ENCODE data around the gene RNF150. TPM values are rescaled to one million over a fixed set of nuclear protein-coding genes. Genes with fewer than 3 reads are reported as not detected.
"Not testable (repeated sequence)": the region's sequence is repeated elsewhere in the genome, so short reads cannot be mapped to it uniquely, and the experiment has no call there.

The RNF150 gene
- total RNA-seq, 1 donor from 2014 or later, result under 0.01 TPM

- DNase-seq (ENCODE audit: low read depth in 2 of 2), result no peak
These were observed 303.4 kb downstream of the RNF150 start for GRCh38 chr4:140829825-140830224.

GRCh38 chr4:140826701-140827027, 306.6 kb downstream of the RNF150 start:
- no peak for DNase-seq (ENCODE audit: low read depth in 2 of 2)

GRCh38 chr4:140820520-140820919, 312.7 kb downstream of the RNF150 start:
- not testable (repeated sequence) for DNase-seq (ENCODE audit: low read depth in 2 of 2)

GRCh38 chr4:140819610-140820009, 313.7 kb downstream of the RNF150 start:
- no peak for DNase-seq (ENCODE audit: low read depth in 2 of 2)

GRCh38 chr4:140818433-140818832, 314.8 kb downstream of the RNF150 start:
- no peak for DNase-seq (ENCODE audit: low read depth in 2 of 2)

GRCh38 chr4:140816806-140817510, 316.3 kb downstream of the RNF150 start:
- no peak for DNase-seq (ENCODE audit: low read depth in 2 of 2)

GRCh38 chr4:140813804-140814203, 319.5 kb downstream of the RNF150 start:
- no peak for DNase-seq (ENCODE audit: low read depth in 2 of 2)

- no peak for DNase-seq (ENCODE audit: low read depth in 2 of 2)
These were observed 320.4 kb downstream of the RNF150 start for GRCh38 chr4:140812916-140813315.

GRCh38 chr4:140811429-140811828, 321.8 kb downstream of the RNF150 start:
- no peak for DNase-seq (ENCODE audit: low read depth in 2 of 2)

- DNase-seq (ENCODE audit: low read depth in 2 of 2), result not testable (repeated sequence)
These were observed 322.6 kb downstream of the RNF150 start for GRCh38 chr4:140810591-140811169.

Other genes with a start within 250 kb of the RNF150 start
- gene ZNF330, start 87.4 kb upstream of the RNF150 start, total RNA-seq, result 16.6 and 22.2 TPM in 2 replicates